HG02981 (cell line): ENCODE measurements around the gene MTF2.
"Not testable (repeated sequence)": the region's sequence is repeated elsewhere in the genome, so short reads cannot be mapped to it uniquely, and the experiment has no call there.

ENCODE experiments used
- ATAC-seq: cut with Tn5 transposase; IDR thresholded peaks from one replicate; pipeline ENCODE4 v1.9.1; 2021; ENCODE audit warnings: mild to moderate bottlenecking, moderate library complexity; ENCODE audit not compliant: unreplicated experiment

The MTF2 gene

GRCh38 chr1:93137604-93138292 is 58.7 kb downstream of the MTF2 start:
- ATAC-seq: no peak

GRCh38 chr1:93140106-93140505 is 61.0 kb downstream of the MTF2 start:
- ATAC-seq: no peak

- ATAC-seq: no peak
Observed at GRCh38 chr1:93142161-93142560, 63.1 kb downstream of the MTF2 start.

- ATAC-seq: no peak
Observed at GRCh38 chr1:93143136-93143535, 64.1 kb downstream of the MTF2 start.

- no peak for ATAC-seq
Observed at GRCh38 chr1:93143769-93144168, 64.7 kb downstream of the MTF2 start.

- no peak for ATAC-seq
Observed at GRCh38 chr1:93148001-93148400, 68.9 kb downstream of the MTF2 start.

GRCh38 chr1:93150729-93151128 is 71.6 kb downstream of the MTF2 start:
- ATAC-seq: no peak

- ATAC-seq: no peak
Observed at GRCh38 chr1:93151474-93151873, 72.4 kb downstream of the MTF2 start.

GRCh38 chr1:93152835-93153234 is 73.8 kb downstream of the MTF2 start:
- ATAC-seq: no peak

- ATAC-seq: no peak
Observed at GRCh38 chr1:93154898-93155297, 75.8 kb downstream of the MTF2 start.

GRCh38 chr1:93155335-93155734 is 76.3 kb downstream of the MTF2 start:
- ATAC-seq: no peak

GRCh38 chr1:93159337-93159736 is 80.3 kb downstream of the MTF2 start:
- ATAC-seq: no peak

GRCh38 chr1:93163314-93163713 is 84.2 kb downstream of the MTF2 start:
- ATAC-seq: not testable (repeated sequence)

- no peak for ATAC-seq
Observed at GRCh38 chr1:93164816-93165215, 85.7 kb downstream of the MTF2 start.

GRCh38 chr1:93165895-93166294 is 86.8 kb downstream of the MTF2 start:
- not testable (repeated sequence) for ATAC-seq

- no peak for ATAC-seq
Observed at GRCh38 chr1:93167006-93167405, 87.9 kb downstream of the MTF2 start.

GRCh38 chr1:93170141-93170678 is 91.1 kb downstream of the MTF2 start:
- ATAC-seq: not testable (repeated sequence)

- no peak for ATAC-seq
Observed at GRCh38 chr1:93171549-93172034, 92.5 kb downstream of the MTF2 start.

GRCh38 chr1:93172778-93173177 is 93.7 kb downstream of the MTF2 start:
- no peak for ATAC-seq

- not testable (repeated sequence) for ATAC-seq
Observed at GRCh38 chr1:93174638-93175037, 95.6 kb downstream of the MTF2 start.

GRCh38 chr1:93177991-93178390 is 98.9 kb downstream of the MTF2 start:
- ATAC-seq: no peak

- no peak for ATAC-seq
Observed at GRCh38 chr1:93178418-93178817, 99.3 kb downstream of the MTF2 start.
